Activated CD8-positive, alpha-beta T cell treated with anti-CD3 and anti-CD28 coated beads for 36 hours (primary cell): ENCODE data around the gene KRTAP2-1. TPM values are rescaled to one million over a fixed set of nuclear protein-coding genes. Genes with fewer than 3 reads are reported as not detected.

ENCODE experiments used
- ATAC-seq: fragments of 200-7000 bp; cut with Tn5 transposase; one replicate; pipeline ENCODE4 v1.10.0; 2021; ENCODE audit warnings: mild to moderate bottlenecking, moderate library complexity
- CTCF ChIA-PET: fragments of 350-600 bp; sonication (Branson Sonifier 250); formaldehyde crosslinking; loops from one replicate; lab custom pipeline; 2021; ENCODE audit warnings: antibody characterized with exemption; lab: Charles Lee
- POLR2A ChIA-PET: fragments of 350-600 bp; sonication (Branson Sonifier 250); formaldehyde crosslinking; loops from one replicate; lab custom pipeline; 2021; ENCODE audit warnings: antibody characterized with exemption; lab: Charles Lee
- DNase-seq: peaks from one replicate; pipeline ENCODE4 v3.0.0-alpha.2; 2020
- H3K27ac Mint-ChIP-seq: one replicate; pipeline ENCODE4 v1.8.0; 2021; ENCODE audit warnings: mild to moderate bottlenecking, mixed read lengths
- H3K27me3 Mint-ChIP-seq: one replicate; pipeline ENCODE4 v1.8.0; 2021; ENCODE audit warnings: mixed read lengths
- H3K36me3 Mint-ChIP-seq: one replicate; pipeline ENCODE4 v1.8.0; 2021; ENCODE audit warnings: low read depth, mixed read lengths
- H3K4me1 Mint-ChIP-seq: one replicate; pipeline ENCODE4 v1.8.0; 2021; ENCODE audit warnings: low read depth, mixed read lengths
- H3K4me3 Mint-ChIP-seq: one replicate; pipeline ENCODE4 v1.8.0; 2021; ENCODE audit warnings: mild to moderate bottlenecking, moderate library complexity, mixed read lengths
- H3K9me3 Mint-ChIP-seq: one replicate; pipeline ENCODE4 v1.8.0; 2021; ENCODE audit warnings: mixed read lengths
- CTCF ChIP-seq: fragments of 200-600 bp; IDR thresholded peaks from one replicate; pipeline ENCODE4 v1.8.0; 2022; ENCODE audit warnings: antibody characterized with exemption, mild to moderate bottlenecking
- intact Hi-C: fragments of 100-400 bp; cut with micrococcal nuclease; formaldehyde crosslinking; loops from one replicate; pipeline ENCODE4 v1.10.0; 2022
- total RNA-seq, 2 experiments: library from RNA; stranded (reverse); gene quantifications; one replicate each; pipeline ENCODE4 v1.2.3, GENCODE V29; 2021

The KRTAP2-1 gene
- total RNA-seq, 2 experiments from 2014 or later: not detected

- Mint-ChIP-seq H3K36me3 (no peaks in the 10 kb centered on the region), H3K4me3 (no peak overlapping the region), H3K27me3 (no peaks in the 10 kb centered on the region), H3K4me1 (no peaks in the 10 kb centered on the region), H3K9me3 (no peaks in the 10 kb centered on the region), H3K27ac (no peak overlapping the region)
- ATAC-seq (no peak), DNase-seq (no peak)
- ChIA-PET POLR2A (interaction anchor here (0.5 kb wide), 1 partner anchor 85 kb away, joined by 3 read pairs; no protein-coding TSS in a partner anchor), CTCF (interaction anchor here (0.9 kb wide), 1 partner anchor 147 kb away, joined by 3 read pairs; the partner anchor contains the start of gene KRT12)
- intact Hi-C loops: no loop called here
- no peak for TF ChIP-seq CTCF
These were observed 33.5 kb downstream of the KRTAP2-1 start for GRCh38 chr17:41013606-41014005.

- Mint-ChIP-seq H3K27me3 (no peaks in the 10 kb centered on the region), H3K4me3 (no peak overlapping the region), H3K9me3 (no peaks in the 10 kb centered on the region), H3K36me3 (no peaks in the 10 kb centered on the region), H3K27ac (no peak overlapping the region), H3K4me1 (no peaks in the 10 kb centered on the region)
- no peak for DNase-seq
- no peak for TF ChIP-seq CTCF
- intact Hi-C loops: no loop called here
- ChIA-PET CTCF (no interaction called here), POLR2A (interaction anchor here (0.5 kb wide), 1 partner anchor 84 kb away, joined by 3 read pairs; no protein-coding TSS in a partner anchor)
- no peak for ATAC-seq
These were observed 33.9 kb downstream of the KRTAP2-1 start for GRCh38 chr17:41013181-41013580.

- no peaks in the 10 kb centered on the region for H3K4me1 Mint-ChIP-seq
- CTCF ChIA-PET: no interaction called here
- H3K9me3 Mint-ChIP-seq: no peaks in the 10 kb centered on the region
- H3K27me3 Mint-ChIP-seq: no peaks in the 10 kb centered on the region
- intact Hi-C loops: no loop called here
- no peak for TF ChIP-seq CTCF
- H3K27ac Mint-ChIP-seq: no peak overlapping the region
- DNase-seq (no peak), ATAC-seq (no peak)
- H3K36me3 Mint-ChIP-seq: no peaks in the 10 kb centered on the region
- H3K4me3 Mint-ChIP-seq: no peak overlapping the region
- POLR2A ChIA-PET: no interaction called here
These were observed 34.6 kb downstream of the KRTAP2-1 start for GRCh38 chr17:41012326-41013120.

- TF ChIP-seq CTCF: no peak
- Mint-ChIP-seq H3K27me3 (no peaks in the 10 kb centered on the region), H3K27ac (no peak overlapping the region), H3K36me3 (no peaks in the 10 kb centered on the region), H3K4me3 (no peak overlapping the region), H3K9me3 (no peaks in the 10 kb centered on the region), H3K4me1 (no peaks in the 10 kb centered on the region)
- ATAC-seq (no peak), DNase-seq (no peak)
- ChIA-PET POLR2A (interaction anchor here (0.7 kb wide), 1 partner anchor 191 kb away, joined by 3 read pairs; no protein-coding TSS in a partner anchor), CTCF (interaction anchor here (0.6 kb wide), 1 partner anchor 248 kb away, joined by 3 read pairs; no protein-coding TSS in a partner anchor)
- intact Hi-C loops: no loop called here
These were observed 36.7 kb downstream of the KRTAP2-1 start for GRCh38 chr17:41010441-41010840.

DNA sequence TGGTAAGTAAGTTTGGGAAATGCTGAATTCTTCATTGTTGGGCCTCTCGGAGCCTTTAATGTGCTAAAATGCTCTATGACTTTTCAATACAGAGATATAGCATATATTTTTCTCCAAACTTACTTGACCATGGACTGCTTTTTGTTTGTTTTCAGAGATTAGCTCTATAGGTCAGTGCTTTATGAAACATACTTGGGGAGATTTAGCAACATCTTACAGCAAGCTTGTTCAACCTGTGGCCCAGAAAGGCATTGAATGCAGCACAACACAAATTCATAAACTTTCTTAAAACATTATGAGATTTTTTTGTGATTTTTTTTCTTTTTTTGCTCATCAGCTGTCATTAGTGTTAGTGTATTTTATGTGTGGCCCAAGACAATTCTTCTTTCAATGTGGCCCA is 37.2 kb downstream of the KRTAP2-1 start:
- DNase-seq: no peak
- Mint-ChIP-seq H3K36me3 (no peaks in the 10 kb centered on the region), H3K27me3 (no peaks in the 10 kb centered on the region), H3K4me3 (no peak overlapping the region), H3K27ac (no peak overlapping the region), H3K9me3 (no peaks in the 10 kb centered on the region), H3K4me1 (no peaks in the 10 kb centered on the region)
- intact Hi-C loops: no loop called here
- ChIA-PET CTCF (interaction anchor here (0.6 kb wide), 1 partner anchor 248 kb away, joined by 3 read pairs; no protein-coding TSS in a partner anchor), POLR2A (interaction anchor here (0.7 kb wide), 1 partner anchor 191 kb away, joined by 3 read pairs; no protein-coding TSS in a partner anchor)
- ATAC-seq: no peak
- TF ChIP-seq CTCF: no peak
